SU-DHL-6 (cell line): Measurements from ENCODE around the gene CCDC88A.
"Not testable (repeated sequence)": the region's sequence is repeated elsewhere in the genome, so short reads cannot be mapped to it uniquely, and the experiment has no call there.

Source experiments
- CTCF ChIP-seq: fragments of 200-600 bp; sonication (generic); IDR thresholded peaks from one replicate; pipeline ENCODE4 v1.5.1; 2017; ENCODE audit warnings: antibody characterized with exemption, mild to moderate bottlenecking, low read length, moderate library complexity; ENCODE audit not compliant: insufficient read depth, poor library complexity, severe bottlenecking
- EZH2phosphoT487 ChIP-seq: fragments of 200-600 bp; sonication (generic), shearing (Covaris generic); conservative IDR thresholded peaks from 2 replicates; pipeline ENCODE4 v1.6.1; 2018; ENCODE audit warnings: mild to moderate bottlenecking, antibody characterized with exemption, low read length, moderate library complexity, mixed read lengths

- TF ChIP-seq CTCF, EZH2phosphoT487: not testable (repeated sequence)
Measured at GRCh38 chr2:55274346-55274745, 145.3 kb downstream of the CCDC88A start.
